Measurements from ENCODE around the gene FBXW4.

Gene FBXW4

GRCh38 chr10:101695404-101695890, 477 bp upstream of the FBXW4 start:
- no peak for ATAC-seq

GRCh38 chr10:101693978-101694673, 844 bp downstream of the FBXW4 start:
- peak; percentile 75 to 78 for ATAC-seq

GRCh38 chr10:101693651-101693977, 1.4 kb downstream of the FBXW4 start:
- ATAC-seq, result peak; percentile 5 to 13

GRCh38 chr10:101691081-101691480, 3.9 kb downstream of the FBXW4 start:
- no peak for ATAC-seq

- no peak for ATAC-seq
Measured at GRCh38 chr10:101690461-101690860, 4.5 kb downstream of the FBXW4 start.

GRCh38 chr10:101687071-101687658, 7.8 kb downstream of the FBXW4 start:
- ATAC-seq, result no peak

GRCh38 chr10:101686133-101686925, 8.6 kb downstream of the FBXW4 start:
- ATAC-seq, result no peak

- ATAC-seq, result no peak
Measured at GRCh38 chr10:101684782-101685181, 10.2 kb downstream of the FBXW4 start.

- no peak for ATAC-seq
Measured at GRCh38 chr10:101683276-101683675, 11.7 kb downstream of the FBXW4 start.

- no peak for ATAC-seq
Measured at GRCh38 chr10:101682172-101682825, 12.7 kb downstream of the FBXW4 start.

GRCh38 chr10:101676565-101676964, 18.4 kb downstream of the FBXW4 start:
- no peak for ATAC-seq

GRCh38 chr10:101675115-101675514, 19.9 kb downstream of the FBXW4 start:
- no peak for ATAC-seq

- no peak for ATAC-seq
Measured at GRCh38 chr10:101672536-101672935, 22.4 kb downstream of the FBXW4 start.

- no peak for ATAC-seq
Measured at GRCh38 chr10:101671453-101671852, 23.5 kb downstream of the FBXW4 start.

- ATAC-seq, result no peak
Measured at GRCh38 chr10:101670635-101671034, 24.3 kb downstream of the FBXW4 start.

GRCh38 chr10:101669181-101669580, 25.8 kb downstream of the FBXW4 start:
- no peak for ATAC-seq

GRCh38 chr10:101668566-101668965, 26.4 kb downstream of the FBXW4 start:
- no peak for ATAC-seq

GRCh38 chr10:101666083-101666482, 28.9 kb downstream of the FBXW4 start:
- no peak for ATAC-seq

GRCh38 chr10:101663097-101663496, 31.9 kb downstream of the FBXW4 start:
- ATAC-seq, result no peak

GRCh38 chr10:101660256-101660655, 34.7 kb downstream of the FBXW4 start:
- no peak for ATAC-seq

GRCh38 chr10:101658975-101659374, 36.0 kb downstream of the FBXW4 start:
- ATAC-seq, result no peak

GRCh38 chr10:101656890-101657289, 38.1 kb downstream of the FBXW4 start:
- ATAC-seq, result no peak

- ATAC-seq, result no peak
Measured at GRCh38 chr10:101655570-101655969, 39.4 kb downstream of the FBXW4 start.

All from activated CD4-positive, CD25-positive, alpha-beta regulatory T cell treated with anti-CD3 and anti-CD28 coated beads, Interleukin-2, amount 50 U/mL, for 24 hours (primary cell).